ENCODE data around the gene SSC5D. TPM values are rescaled to one million over a fixed set of nuclear protein-coding genes. Genes with fewer than 3 reads are reported as not detected.

Gene SSC5D
- total and polyA plus RNA-seq, 9 of the 15 experiments (the other 6 are each of a cell fraction or from before 2014, with no cell fraction given): 0.04 to 0.71 (median 0.14) TPM; not detected in 2

GRCh38 chr19:55461259-55461973 lies 26.8 kb upstream of the SSC5D start, which contains the start of gene ISOC2 (continued):
- TF ChIP-seq ZBTB33 (CRISPR knock-in tag; IDR thresholded peaks at IDR 0.05) (0 out of 2 replicates have a peak, but pooled peaks have one; percentile 29), RERE (CRISPR knock-in tag; IDR thresholded peaks at IDR 0.05; ENCODE audit: borderline replicate concordance) (no peak), ZNF780A (CRISPR knock-in tag; IDR thresholded peaks at IDR 0.05) (no peak), NFIC (IDR thresholded peaks at IDR 0.05) (peak; percentile 37), ZNF23 (CRISPR knock-in tag; IDR thresholded peaks at IDR 0.05) (no peak), HCFC1 (IDR thresholded peaks at IDR 0.05; ENCODE audit: low read depth, low read length) (peak; percentile 39), CGGBP1 (CRISPR knock-in tag; IDR thresholded peaks at IDR 0.05) (no peak), RBM14 (IDR thresholded peaks at IDR 0.05; ENCODE audit: borderline replicate concordance, insufficient read depth, low read depth, low read length) (peak; percentile 91; the same call in 1 of the 2 replicates), MAFK (IDR thresholded peaks at IDR 0.05; ENCODE audit: low read length) (peak; percentile 30; the same call in 1 of the 2 replicates), CTCFL (IDR thresholded peaks at IDR 0.05; ENCODE audit: borderline replicate concordance, insufficient read depth, low read depth, low read length, poor library complexity, severe bottlenecking) (no peak), GATA2 (CRISPR knock-in tag; IDR thresholded peaks at IDR 0.05) (no peak), KDM2B (CRISPR knock-in tag; IDR thresholded peaks at IDR 0.05) (no peak), POLR2B (IDR thresholded peaks at IDR 0.05; ENCODE audit: low read depth, partially characterized antibody) (peak; percentile 78), MTA1 (IDR thresholded peaks at IDR 0.05; ENCODE audit: borderline replicate concordance) (no peak), DLX4 (CRISPR knock-in tag; IDR thresholded peaks at IDR 0.05) (no peak), ZNF134 (CRISPR knock-in tag; conservative IDR thresholded peaks at IDR 0.05) (no peak), ZNF274 (IDR thresholded peaks at IDR 0.05; ENCODE audit: borderline replicate concordance, low read depth, low read length) (no peak), ZKSCAN8 (CRISPR knock-in tag; IDR thresholded peaks at IDR 0.05) (no peak)
